ENCODE measurements around the gene TBATA. TPM values are rescaled to one million over a fixed set of nuclear protein-coding genes. Genes with fewer than 3 reads are reported as not detected.

Gene TBATA
- polyA plus RNA-seq, 1 donor (not counting 4 experiments of a cell fraction or from before 2014, with no cell fraction given), result not detected

DNA sequence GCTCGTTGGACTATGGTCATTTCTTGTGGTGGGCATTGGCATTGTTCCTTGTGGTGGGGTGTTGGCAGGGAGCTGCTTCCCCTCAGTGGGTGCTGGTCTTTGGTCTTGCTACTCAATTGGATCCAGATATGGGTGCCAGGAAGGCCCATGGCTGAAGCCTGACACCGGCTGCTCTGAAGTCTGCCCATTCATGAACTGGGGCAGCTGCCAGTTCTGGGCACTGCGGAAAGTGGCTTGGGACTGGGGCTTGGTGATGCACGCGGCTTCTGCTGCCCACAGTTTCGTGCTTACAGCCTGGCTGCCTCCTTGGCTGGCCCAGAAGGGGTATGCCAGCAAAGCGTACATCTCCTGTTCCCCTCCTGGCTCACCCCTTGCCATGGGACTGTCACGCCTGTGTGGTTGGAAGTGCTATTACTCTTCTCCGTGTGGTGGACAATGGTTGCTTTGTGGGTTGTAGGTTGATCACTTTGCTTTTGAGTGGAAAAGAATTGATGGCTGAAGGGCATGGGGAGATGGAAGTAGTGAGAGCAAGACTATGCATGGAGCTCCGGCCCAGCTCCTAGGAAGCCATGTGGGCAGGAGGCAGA, 58.2 kb downstream of the TBATA start:
- H3K27ac ChIP-seq (ENCODE audit: control insufficient read depth, insufficient read depth, low read length), result no peak overlapping the region
- FAIRE-seq (no peak), DNase-seq (ENCODE audit: low read depth, low spot score) (no peak)
- no peaks in the 10 kb centered on the region for H3K9me1 ChIP-seq (ENCODE audit: control insufficient read depth, extremely low read depth, insufficient read depth, low read length)
- H4K20me1 ChIP-seq (ENCODE audit: control insufficient read depth, extremely low read depth, insufficient read depth, low read length), result no peaks in the 10 kb centered on the region
- dilution Hi-C loops (cut with MboI; ENCODE audit: extremely low pct_ligation_motif_present, low sequenced_read_pairs), result no loop called here
- H3K4me3 ChIP-seq (ENCODE audit: control insufficient read depth in 2 of 3, extremely low read depth in 1 of 3, insufficient read depth in 2 of 3, low read depth in 1 of 3, low read length in 3 of 3), result no peak overlapping the region
- no peaks in the 10 kb centered on the region for H3K9me3 ChIP-seq (ENCODE audit: control insufficient read depth, low read depth, low read length)
- TF ChIP-seq EZH2 (IDR thresholded peaks at IDR 0.05; ENCODE audit: low read length), result no peak
- no peak for TF ChIP-seq CTCF (optimal IDR thresholded peaks at IDR 0.05 in 1 of 3, IDR thresholded peaks at IDR 0.05 in 1 of 3, conservative IDR thresholded peaks at IDR 0.05 in 1 of 3; ENCODE audit: extremely low read depth in 1 of 3, insufficient read depth in 2 of 3, low read length in 3 of 3)
- no peaks in the 10 kb centered on the region for H3K4me1 ChIP-seq (ENCODE audit: control insufficient read depth, extremely low read depth, insufficient read depth, low read length)
- peaks cover 23% of the 10 kb centered on the region for H3K27me3 ChIP-seq (ENCODE audit: control insufficient read depth, extremely low read depth, insufficient read depth, low read length)
- H2AFZ ChIP-seq (ENCODE audit: control insufficient read depth, low read length), result no peak overlapping the region
- H3K4me2 ChIP-seq (ENCODE audit: control insufficient read depth, extremely low read depth, insufficient read depth, low read depth, low read length), result no peak overlapping the region
- H3K36me3 ChIP-seq (ENCODE audit: control insufficient read depth in 2 of 2, extremely low read depth in 1 of 2, insufficient read depth in 2 of 2, low read length in 2 of 2), result no peaks in the 10 kb centered on the region
- H3K9ac ChIP-seq (ENCODE audit: control insufficient read depth, extremely low read depth, insufficient read depth, low read length), result no peak overlapping the region
- H3K79me2 ChIP-seq (ENCODE audit: control insufficient read depth, insufficient read depth, low read length), result no peaks in the 10 kb centered on the region

DNA sequence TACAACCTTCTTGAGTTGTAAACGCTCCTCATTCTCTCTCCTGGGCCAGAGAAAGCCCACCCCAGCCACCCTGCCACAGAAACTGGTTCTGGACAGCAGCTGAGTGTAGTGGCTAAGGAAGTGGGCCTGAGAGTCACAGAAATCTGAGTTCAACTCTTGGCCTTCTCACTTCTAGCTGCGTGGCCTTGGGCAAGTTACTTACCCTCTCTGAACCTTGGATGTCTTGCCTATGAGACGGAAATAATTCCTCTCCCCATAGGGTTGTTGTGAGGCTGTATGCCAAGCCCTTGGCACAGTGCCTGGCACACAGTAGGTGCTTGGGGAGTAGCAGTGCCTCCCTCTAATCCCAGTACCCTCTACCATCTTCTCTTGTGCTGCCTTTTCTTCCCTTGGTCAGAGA, 61.4 kb downstream of the TBATA start:
- Histone ChIP-seq H3K36me3 (ENCODE audit: control insufficient read depth in 2 of 2, extremely low read depth in 1 of 2, insufficient read depth in 2 of 2, low read length in 2 of 2) (no peaks in the 10 kb centered on the region), H3K9me1 (ENCODE audit: control insufficient read depth, extremely low read depth, insufficient read depth, low read length) (no peaks in the 10 kb centered on the region), H3K27ac (ENCODE audit: control insufficient read depth, insufficient read depth, low read length) (no peak overlapping the region), H3K4me3 (ENCODE audit: control insufficient read depth in 2 of 3, extremely low read depth in 1 of 3, insufficient read depth in 2 of 3, low read depth in 1 of 3, low read length in 3 of 3) (no peak overlapping the region), H3K4me2 (ENCODE audit: control insufficient read depth, extremely low read depth, insufficient read depth, low read depth, low read length) (no peak overlapping the region), H3K9me3 (ENCODE audit: control insufficient read depth, low read depth, low read length) (no peaks in the 10 kb centered on the region), H3K9ac (ENCODE audit: control insufficient read depth, extremely low read depth, insufficient read depth, low read length) (no peak overlapping the region), H3K4me1 (ENCODE audit: control insufficient read depth, extremely low read depth, insufficient read depth, low read length) (no peaks in the 10 kb centered on the region), H3K27me3 (ENCODE audit: control insufficient read depth, extremely low read depth, insufficient read depth, low read length) (peaks cover 11% of the 10 kb centered on the region), H3K79me2 (ENCODE audit: control insufficient read depth, insufficient read depth, low read length) (no peaks in the 10 kb centered on the region), H2AFZ (ENCODE audit: control insufficient read depth, low read length) (no peak overlapping the region), H4K20me1 (ENCODE audit: control insufficient read depth, extremely low read depth, insufficient read depth, low read length) (no peaks in the 10 kb centered on the region)
- dilution Hi-C loops (cut with MboI; ENCODE audit: extremely low pct_ligation_motif_present, low sequenced_read_pairs), result no loop called here
- FAIRE-seq, result no peak
- TF ChIP-seq CTCF (optimal IDR thresholded peaks at IDR 0.05 in 1 of 3, IDR thresholded peaks at IDR 0.05 in 1 of 3, conservative IDR thresholded peaks at IDR 0.05 in 1 of 3; ENCODE audit: extremely low read depth in 1 of 3, insufficient read depth in 2 of 3, low read length in 3 of 3) (no peak), EZH2 (IDR thresholded peaks at IDR 0.05; ENCODE audit: low read length) (no peak)
- DNase-seq (ENCODE audit: low read depth, low spot score), result no peak
